Right renal pelvis (tissue), 4 donors: ENCODE data around the gene NOP10. TPM values are rescaled to one million over a fixed set of nuclear protein-coding genes. Genes with fewer than 3 reads are reported as not detected.
A peak's percentile ranks its signal among the peaks of the same experiment; 100 is the strongest.
"Not testable (repeated sequence)": the region's sequence is repeated elsewhere in the genome, so short reads cannot be mapped to it uniquely, and the experiment has no call there.

Source experiments
- DNase-seq, 4 donors: peaks; one replicate each; pipeline ENCODE4 v3.0.0-alpha.2; 2013; ENCODE audit warnings: low read depth in 4 of 4, low spot score in 3 of 4, missing footprints in 1 of 4
- polyA plus RNA-seq, 4 donors: library from polyadenylated mRNA; unstranded; fragments of 120-200 nt; gene quantifications; one replicate each; pipeline ENCODE4 v1.2.1, GENCODE V29; 2013; ENCODE audit not compliant: insufficient read length in 4 of 4

Gene NOP10
- 100 to 1,000 TPM; 122 to 148 (median 139) TPM for polyA plus RNA-seq

GRCh38 chr15:34342737-34343575 is at the start of gene NOP10, which contains the start of gene NUTM1:
Gene NOP10 (minus strand): TSS chr15:34343136. CDS start chr15:34343073, 63 bp downstream.
Gene NUTM1 (plus strand): TSS chr15:34343315. CDS start chr15:34343697, 382 bp downstream.
- peak; percentile 81 to 86 (median 84) for DNase-seq

GRCh38 chr15:34389594-34390086 is 46.7 kb upstream of the NOP10 start:
- DNase-seq = not testable (repeated sequence)

DNA sequence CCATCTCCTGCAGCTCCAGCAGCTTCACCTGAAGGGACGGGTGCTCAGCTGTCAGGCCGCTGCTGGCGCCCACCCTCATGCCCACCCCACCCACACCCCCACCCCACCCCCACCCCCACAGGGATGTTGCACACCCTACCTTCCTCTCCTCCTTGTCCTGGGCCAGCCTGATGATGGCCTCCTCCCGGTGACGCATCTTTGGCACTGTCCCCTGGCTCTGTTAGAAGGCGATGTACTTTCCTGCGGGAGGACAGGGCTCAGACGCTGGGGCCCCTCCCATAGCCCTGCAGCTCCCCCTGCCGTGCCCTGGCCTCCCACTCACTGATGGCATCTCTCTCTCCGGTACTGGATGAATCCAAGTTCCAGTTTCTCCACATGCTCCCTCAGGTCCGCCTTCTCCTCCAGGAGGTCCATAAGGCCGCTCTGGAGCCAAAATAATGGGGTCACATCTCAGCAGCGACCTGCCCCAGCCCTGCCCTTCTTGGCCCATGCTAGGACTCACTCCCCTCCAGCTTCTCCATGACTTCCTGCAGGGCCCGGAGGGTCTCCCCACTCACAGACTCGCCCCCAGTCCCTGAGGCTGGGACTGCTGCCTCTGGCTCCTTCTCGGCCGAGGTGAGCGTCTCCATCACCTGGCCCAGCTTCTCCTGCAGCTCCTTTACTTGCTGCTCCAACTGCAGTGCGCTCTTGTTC is 39.0 kb upstream of the NOP10 start:
- DNase-seq = not testable (repeated sequence)

- not testable (repeated sequence) for DNase-seq
These were observed 37.6 kb upstream of the NOP10 start for GRCh38 chr15:34380491-34380890.

- no peak for DNase-seq
These were observed 33.9 kb upstream of the NOP10 start for GRCh38 chr15:34376856-34377255.

- not testable (repeated sequence) for DNase-seq
These were observed 32.6 kb upstream of the NOP10 start for GRCh38 chr15:34375541-34375940.

DNA sequence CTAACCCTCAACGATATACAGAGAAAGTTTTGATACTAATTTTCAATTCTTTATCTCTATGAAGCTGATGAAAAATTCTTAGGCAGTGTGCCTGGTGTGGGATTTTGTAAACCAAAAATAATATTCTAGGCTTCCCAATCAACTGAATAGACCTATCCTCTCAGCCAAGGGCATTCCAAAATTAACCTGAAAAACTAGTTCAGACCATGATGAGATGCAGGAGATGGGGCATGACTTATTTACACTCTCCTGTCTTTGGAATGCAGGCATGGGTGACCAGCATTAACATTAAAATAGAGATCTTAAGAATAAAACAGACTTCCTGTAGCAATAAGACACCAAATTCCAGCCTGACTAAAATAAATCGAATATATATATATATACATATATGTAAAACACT is 31.9 kb upstream of the NOP10 start:
- no peak for DNase-seq

DNA sequence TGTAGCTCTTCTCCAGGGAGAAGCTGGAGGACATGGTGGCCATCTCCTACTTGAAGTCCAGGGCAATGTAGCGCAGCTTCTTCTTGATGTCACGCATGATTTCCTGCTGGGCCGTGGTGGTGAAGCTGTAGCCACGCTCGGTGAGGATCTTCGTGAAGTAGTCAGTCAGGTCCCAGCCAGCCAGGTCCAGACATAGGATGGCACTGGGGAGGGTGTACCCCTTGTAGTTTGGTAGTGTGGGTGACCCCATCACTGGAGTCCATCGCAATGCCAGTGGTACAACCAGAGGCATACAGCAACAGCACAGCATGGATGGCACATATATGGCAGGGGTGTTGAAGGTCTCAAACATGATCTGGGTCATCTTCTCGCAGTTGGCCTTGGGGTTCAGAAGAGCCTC is 31.0 kb upstream of the NOP10 start:
- no peak for DNase-seq

GRCh38 chr15:34370643-34371042 is 27.7 kb upstream of the NOP10 start:
- DNase-seq = no peak

GRCh38 chr15:34370129-34370528 is 27.2 kb upstream of the NOP10 start:
- no peak for DNase-seq

DNA sequence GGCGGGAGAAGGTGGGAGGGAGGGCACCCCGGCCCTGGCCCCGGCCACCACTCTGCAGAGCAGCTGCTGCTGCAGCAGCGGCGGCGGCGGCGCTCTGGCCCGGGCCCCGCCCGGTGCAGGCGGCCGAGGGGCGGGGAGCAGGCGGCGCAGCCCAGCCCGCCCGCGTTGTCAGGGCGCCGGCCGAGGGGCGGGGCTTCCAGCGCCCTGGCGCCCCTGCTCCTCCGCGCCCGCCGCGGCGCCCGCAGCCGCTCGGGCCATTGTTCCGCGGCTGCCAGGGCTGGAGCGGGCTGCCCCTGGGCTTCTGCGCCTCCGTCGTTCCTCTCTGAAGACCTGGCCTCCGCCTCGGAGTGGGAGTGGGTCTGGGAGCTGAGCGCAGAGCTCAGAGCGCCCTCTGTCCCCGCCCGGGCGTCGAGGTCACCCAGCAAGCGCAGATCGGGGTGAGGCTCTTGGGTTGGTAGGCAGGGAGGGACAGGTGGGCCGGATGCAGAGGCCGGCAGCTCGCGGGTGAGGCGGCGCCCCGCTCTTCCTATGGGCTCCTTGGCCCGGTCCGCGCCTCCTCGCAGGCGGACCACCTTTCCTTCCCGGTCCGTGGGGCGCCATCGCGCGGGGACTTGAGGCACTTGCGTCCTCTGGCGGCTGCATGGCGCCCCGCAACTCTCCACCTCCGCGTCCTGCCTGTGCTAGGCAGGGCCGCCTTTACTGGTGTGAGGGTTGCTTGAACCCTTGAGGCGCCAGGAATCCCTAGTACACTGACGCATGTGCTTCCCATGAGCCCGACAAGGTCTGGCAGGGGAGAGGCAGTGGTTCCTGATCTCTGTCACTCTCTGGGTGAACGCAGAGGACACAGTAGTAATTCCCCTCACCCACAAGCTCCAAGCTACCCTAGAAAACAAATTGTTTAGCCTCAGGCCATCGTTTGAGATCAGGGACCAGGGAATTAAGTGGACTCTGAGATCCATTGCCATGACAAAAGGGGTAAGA is 24.5 kb upstream of the NOP10 start, which contains the start of gene LPCAT4:
LPCAT4 (minus strand) TSS at position 96 of the 981 bp plus-strand sequence. CDS start 96 bp downstream, outside the sequence.
- peak; percentile 75 to 85 (median 82) for DNase-seq

- peak in 3 of 4 donors; percentile 26 to 52 (median 35) for DNase-seq
These were observed 23.5 kb upstream of the NOP10 start for GRCh38 chr15:34366271-34367065.

GRCh38 chr15:34365836-34366235 is 22.9 kb upstream of the NOP10 start:
- DNase-seq = peak in 1 of 4 donors; percentile 8

- DNase-seq = no peak
These were observed 22.3 kb upstream of the NOP10 start for GRCh38 chr15:34365091-34365825.

GRCh38 chr15:34364041-34364440 is 21.1 kb upstream of the NOP10 start:
- DNase-seq = no peak

DNA sequence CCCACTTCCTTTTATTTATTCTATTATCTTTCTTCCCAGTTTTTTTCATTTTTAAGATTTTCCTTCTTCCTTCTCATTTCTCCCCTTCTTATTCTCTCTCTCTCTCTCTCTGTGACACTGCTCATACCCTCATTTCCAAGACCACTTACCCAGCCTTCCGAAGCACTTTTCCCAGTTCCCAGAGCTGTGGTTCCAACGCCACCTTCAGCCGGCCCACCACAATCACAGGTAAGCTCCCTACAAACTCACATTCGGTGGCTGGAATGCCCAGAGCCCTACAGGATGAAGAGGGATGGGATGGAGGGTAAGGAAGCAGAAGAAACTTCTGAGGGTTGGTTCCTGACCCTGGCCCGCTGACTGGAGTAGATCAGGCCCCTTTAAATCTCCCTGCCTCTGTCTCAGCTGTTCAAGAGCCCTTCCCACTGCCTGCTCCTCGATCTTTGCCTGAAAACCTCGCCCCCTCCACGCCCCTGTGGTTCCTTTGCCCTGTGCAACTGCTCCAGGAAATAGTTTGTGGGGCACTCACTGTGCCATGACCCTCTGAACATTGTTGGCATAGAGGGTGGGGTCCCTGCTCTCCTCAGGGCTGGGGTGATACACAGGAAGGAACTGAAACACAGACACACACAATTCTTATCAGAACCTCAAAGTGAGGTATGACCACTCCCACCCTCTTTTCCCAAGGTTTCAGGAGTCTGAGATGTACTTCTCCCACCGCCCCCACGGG is 19.3 kb upstream of the NOP10 start:
- no peak for DNase-seq

GRCh38 chr15:34361278-34361677 is 18.3 kb upstream of the NOP10 start:
- DNase-seq = no peak

DNA sequence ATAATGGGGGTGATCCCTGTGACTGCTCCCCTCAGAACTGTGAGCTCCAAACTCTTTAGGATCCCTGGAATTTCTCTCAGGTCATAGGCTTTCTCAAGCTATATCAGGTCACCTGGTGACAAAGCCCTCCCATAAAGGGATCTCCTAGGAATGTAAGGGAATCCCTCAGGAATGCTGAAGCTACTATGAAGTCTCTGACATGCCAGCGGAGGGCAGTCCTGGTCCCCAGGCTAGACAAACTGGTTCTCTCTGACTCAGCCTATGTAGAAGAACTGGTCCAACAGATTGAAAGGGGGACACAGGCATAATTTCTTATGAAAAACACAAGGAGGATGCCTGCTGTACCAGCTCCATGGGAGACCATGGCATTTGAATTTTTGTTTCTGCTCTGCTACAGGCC is 17.4 kb upstream of the NOP10 start:
- no peak for DNase-seq
